Skeletal muscle satellite cell (primary cell): ENCODE measurements around the gene NOC2L.

Experiments
- H3K27me3 ChIP-seq: 2 replicates; pipeline ENCODE4 v1.7.0; 2013; ENCODE audit warnings: low read length; ENCODE audit not compliant: control insufficient read depth, insufficient read depth
- H3K36me3 ChIP-seq: 2 replicates; pipeline ENCODE4 v1.7.0; 2013; ENCODE audit warnings: mild to moderate bottlenecking, control low read depth, low read length; ENCODE audit not compliant: insufficient read depth
- H3K4me1 ChIP-seq: 2 replicates; pipeline ENCODE4 v1.7.0; 2013; ENCODE audit warnings: low read length; ENCODE audit not compliant: control insufficient read depth, insufficient read depth
- H3K4me2 ChIP-seq: 2 replicates; pipeline ENCODE4 v1.7.0; 2013; ENCODE audit warnings: mild to moderate bottlenecking, low read length
- H3K4me3 ChIP-seq: 2 replicates; pipeline ENCODE4 v1.7.0; 2013; ENCODE audit warnings: low read length
- H3K9ac ChIP-seq: 2 replicates; pipeline ENCODE4 v1.7.0; 2013; ENCODE audit warnings: mild to moderate bottlenecking, low read depth, low read length, moderate library complexity
- H3K9me3 ChIP-seq: replicated peaks from 2 replicates; pipeline ENCODE4 v1.7.0; 2013; ENCODE audit warnings: mild to moderate bottlenecking, control low read depth, low read length

The NOC2L gene

DNA sequence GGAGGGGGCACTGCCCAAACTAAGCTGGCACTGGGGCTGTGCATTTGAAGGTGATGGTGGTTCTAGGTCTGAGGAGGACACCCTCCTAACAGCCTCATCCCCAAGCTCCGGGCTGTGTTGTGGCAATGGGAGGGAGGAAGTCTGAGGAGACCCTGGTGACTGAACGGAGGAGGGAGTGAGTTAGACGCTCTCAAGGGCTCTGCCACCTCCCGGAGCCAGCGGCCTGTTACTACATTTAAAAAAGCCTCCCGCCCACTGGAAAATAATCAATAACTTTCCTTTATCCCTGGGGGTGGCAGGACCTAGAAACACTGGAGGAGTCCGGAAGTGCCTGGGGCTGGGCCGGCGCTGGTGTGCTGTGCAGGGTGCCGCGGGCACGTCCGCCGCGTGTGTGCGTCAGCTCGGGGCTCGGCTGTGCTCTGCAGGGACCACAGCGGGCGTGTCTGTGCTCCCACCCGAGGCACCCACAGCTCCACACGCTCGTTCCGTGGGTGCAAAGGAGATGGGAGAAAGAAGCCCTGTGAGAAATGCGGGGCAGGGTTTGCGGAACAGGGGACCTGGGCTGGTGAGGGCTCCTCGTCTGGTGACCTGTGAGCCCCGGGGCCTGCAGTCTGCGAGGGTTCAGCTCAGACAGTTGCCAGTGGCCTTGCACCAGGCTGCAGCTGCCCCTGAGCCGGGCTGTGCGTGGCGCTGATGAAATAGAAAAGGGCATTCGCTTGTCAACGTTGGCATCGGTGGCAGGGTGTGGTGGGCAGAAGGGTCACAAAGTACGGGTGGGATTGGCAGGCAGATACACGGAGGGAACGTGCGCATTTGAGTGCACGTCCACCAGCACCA, 30.0 kb downstream of the NOC2L start:
- Histone ChIP-seq H3K9me3 (no peaks in the 10 kb centered on the region), H3K27me3 (peaks cover 18% of the 10 kb centered on the region), H3K4me1 (peaks cover 15% of the 10 kb centered on the region), H3K4me2 (no peak overlapping the region), H3K36me3 (peaks cover 7% of the 10 kb centered on the region), H3K9ac (no peak overlapping the region), H3K4me3 (no peak overlapping the region)

DNA sequence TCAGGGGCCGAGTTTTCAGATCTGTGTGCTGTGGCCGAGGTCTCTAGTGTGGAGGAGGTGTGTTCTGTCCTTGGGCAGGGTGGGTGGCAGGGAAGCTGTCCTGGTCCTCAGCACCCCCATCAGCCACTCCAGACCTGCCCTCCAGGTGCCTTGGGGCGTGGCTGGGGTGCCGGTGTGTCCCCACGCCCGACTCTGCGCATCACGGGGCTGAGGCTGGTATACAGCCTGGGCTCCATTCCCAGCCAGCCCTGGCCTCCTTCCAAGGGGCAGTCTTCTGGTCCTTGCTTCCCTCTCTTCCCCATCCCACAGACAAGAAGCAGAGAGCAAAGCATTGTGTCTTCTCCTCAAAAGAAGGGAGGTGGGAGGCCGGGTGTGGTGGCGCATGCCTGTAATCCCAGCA, 31.3 kb downstream of the NOC2L start:
- Histone ChIP-seq H3K4me2 (no peak overlapping the region), H3K36me3 (peaks cover 7% of the 10 kb centered on the region), H3K9me3 (no peaks in the 10 kb centered on the region), H3K4me1 (peaks cover 24% of the 10 kb centered on the region), H3K4me3 (no peak overlapping the region), H3K27me3 (peaks cover 20% of the 10 kb centered on the region), H3K9ac (no peak overlapping the region)

DNA sequence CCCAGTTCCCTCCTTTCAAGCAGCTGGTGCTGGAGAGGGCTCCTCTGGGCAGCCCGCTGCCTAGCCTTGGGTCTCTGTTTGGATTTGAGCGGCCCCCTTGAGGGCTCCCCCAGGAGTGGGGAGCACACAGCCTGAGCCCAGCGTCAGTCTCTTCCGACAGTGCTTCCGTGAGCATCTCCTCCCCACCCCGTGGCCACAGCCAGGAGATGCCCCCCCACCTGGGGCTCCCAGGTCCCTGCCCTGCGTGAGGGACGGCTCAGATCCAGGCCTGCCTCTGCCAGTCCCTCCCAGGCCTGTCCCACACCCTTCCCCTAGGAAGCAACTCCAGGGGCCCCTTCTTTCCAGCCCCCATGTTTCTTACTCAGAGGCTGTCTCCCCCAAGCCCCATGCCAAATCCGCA, 31.8 kb downstream of the NOC2L start:
- Histone ChIP-seq H3K36me3 (peaks cover 7% of the 10 kb centered on the region), H3K4me2 (peak overlapping the region; percentile 82), H3K27me3 (peaks cover 18% of the 10 kb centered on the region), H3K9ac (no peak overlapping the region), H3K9me3 (no peaks in the 10 kb centered on the region), H3K4me1 (peaks cover 24% of the 10 kb centered on the region), H3K4me3 (peak overlapping the region; percentile 77)

DNA sequence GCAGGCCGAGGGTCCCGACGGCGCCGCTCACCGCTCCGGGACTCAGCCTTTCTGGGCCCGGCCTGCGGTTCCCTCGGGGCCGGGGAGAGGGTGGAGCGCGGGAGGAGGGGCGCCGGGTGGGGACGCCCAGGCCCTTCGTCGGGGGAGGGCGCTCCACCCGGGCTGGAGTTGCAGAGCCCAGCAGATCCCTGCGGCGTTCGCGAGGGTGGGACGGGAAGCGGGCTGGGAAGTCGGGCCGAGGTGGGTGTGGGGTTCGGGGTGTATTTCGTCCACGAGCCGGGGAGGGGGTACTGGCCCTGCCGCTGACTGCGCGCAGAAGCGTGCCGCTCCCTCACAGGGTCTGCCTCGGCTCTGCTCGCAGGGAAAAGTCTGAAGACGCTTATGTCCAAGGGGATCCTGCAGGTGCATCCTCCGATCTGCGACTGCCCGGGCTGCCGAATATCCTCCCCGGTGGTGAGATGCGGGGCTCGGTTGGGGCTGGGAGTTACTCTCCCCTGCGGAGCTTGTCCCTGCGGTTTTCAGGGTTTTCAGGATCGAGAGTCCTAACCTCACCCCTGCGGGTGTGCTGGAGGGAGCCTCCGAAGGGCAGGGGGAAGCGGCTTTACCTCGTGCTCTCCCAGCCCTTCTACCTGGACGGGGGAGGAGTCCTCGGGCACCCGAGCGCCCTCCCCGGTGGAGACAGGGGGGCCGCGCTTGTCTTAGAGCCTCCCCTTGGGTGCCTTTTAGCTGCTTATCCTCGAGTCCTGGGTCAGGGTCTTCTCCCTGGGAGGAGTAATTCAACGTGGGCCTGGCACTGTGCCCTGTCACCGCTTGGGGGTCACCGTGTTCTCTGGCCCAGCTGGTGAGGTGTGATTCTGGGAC, 33.3 kb downstream of the NOC2L start:
- peak overlapping the region; percentile 82 for H3K4me2 ChIP-seq
- no peaks in the 10 kb centered on the region for H3K9me3 ChIP-seq
- peak overlapping the region; percentile 77 for H3K4me3 ChIP-seq
- peaks cover 7% of the 10 kb centered on the region for H3K36me3 ChIP-seq
- H3K4me1 ChIP-seq, result peaks cover 34% of the 10 kb centered on the region
- H3K9ac ChIP-seq, result peak overlapping the region; percentile 18
- peaks cover 18% of the 10 kb centered on the region for H3K27me3 ChIP-seq

DNA sequence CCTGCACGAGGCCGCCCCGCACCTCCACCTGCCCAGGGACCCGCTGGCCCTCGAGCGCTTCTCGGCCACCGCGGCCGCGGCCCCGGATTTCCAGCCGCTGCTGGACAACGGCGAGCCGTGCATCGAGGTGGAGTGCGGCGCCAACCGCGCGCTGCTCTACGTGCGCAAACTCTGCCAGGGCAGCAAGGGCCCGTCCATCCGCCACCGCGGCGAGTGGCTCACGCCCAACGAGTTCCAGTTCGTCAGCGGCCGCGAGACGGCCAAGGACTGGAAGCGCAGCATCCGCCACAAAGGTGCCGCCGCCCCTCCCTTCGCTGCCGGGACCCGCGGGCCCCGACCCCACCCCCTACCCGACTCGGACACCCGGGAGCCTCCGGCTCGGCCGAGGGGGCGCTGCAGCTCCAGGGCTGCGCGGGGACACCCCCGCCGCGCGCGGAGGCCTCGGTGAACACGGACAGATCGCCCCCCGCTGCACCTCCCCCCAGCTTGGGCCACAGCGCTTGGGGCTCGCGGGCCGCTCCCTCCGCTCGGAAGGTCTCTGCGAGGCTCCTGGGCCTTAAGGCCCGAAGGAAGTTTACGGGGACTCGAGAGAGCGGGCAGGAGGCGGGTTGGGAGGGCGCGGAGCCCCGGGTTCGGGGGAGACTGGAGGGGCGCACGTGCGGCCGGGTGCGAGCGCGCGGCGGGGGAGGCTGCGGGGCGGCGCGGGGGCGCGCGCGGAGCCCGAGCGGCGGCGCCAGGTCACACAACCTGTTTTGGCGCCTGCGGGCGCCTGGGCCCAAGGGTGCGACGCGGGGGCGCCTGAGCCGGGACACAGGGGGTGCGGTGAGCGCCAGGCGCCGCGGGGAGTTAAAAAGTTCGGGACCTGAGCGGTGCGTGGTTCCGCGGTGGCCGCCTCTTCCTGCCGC, 34.1 kb downstream of the NOC2L start:
- H3K9ac ChIP-seq, result peak overlapping the region; percentile 41
- peaks cover 21% of the 10 kb centered on the region for H3K27me3 ChIP-seq
- H3K36me3 ChIP-seq, result no peaks in the 10 kb centered on the region
- peaks cover 39% of the 10 kb centered on the region for H3K4me1 ChIP-seq
- H3K4me3 ChIP-seq, result peak overlapping the region; percentile 77
- H3K4me2 ChIP-seq, result peak overlapping the region; percentile 82
- H3K9me3 ChIP-seq, result no peaks in the 10 kb centered on the region

DNA sequence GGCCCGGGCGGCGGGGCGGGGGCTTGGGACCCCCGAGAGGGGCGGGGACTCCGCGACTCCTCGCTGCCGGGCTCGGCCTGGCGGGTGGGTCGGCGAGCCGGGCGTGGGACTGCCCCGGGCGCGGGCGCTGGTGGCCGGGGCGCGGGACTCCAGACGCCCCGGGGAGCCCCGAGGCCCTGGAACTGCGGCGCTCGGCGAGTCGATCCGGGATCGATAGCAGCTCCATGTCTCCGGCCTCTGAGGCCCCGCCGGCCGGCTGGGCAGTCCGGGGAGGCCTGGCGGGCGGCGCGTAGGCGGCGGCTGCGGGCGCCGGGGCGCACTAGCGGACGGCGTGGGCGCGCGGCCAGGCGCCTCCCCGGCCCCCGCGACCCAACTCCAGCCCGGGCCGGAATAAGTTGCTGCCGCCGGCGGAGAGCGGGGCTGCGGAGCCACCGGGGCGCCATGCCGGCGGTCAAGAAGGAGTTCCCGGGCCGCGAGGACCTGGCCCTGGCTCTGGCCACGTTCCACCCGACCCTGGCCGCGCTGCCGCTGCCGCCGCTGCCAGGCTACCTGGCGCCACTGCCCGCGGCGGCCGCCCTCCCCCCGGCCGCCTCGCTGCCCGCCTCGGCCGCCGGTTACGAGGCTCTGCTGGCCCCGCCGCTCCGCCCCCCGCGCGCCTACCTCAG, 34.9 kb downstream of the NOC2L start:
- H3K4me1 ChIP-seq, result peaks cover 39% of the 10 kb centered on the region
- peak overlapping the region; percentile 77 for H3K4me3 ChIP-seq
- peak overlapping the region; percentile 41 for H3K9ac ChIP-seq
- no peaks in the 10 kb centered on the region for H3K36me3 ChIP-seq
- peaks cover 27% of the 10 kb centered on the region for H3K27me3 ChIP-seq
- no peaks in the 10 kb centered on the region for H3K9me3 ChIP-seq
- H3K4me2 ChIP-seq, result peak overlapping the region; percentile 82

DNA sequence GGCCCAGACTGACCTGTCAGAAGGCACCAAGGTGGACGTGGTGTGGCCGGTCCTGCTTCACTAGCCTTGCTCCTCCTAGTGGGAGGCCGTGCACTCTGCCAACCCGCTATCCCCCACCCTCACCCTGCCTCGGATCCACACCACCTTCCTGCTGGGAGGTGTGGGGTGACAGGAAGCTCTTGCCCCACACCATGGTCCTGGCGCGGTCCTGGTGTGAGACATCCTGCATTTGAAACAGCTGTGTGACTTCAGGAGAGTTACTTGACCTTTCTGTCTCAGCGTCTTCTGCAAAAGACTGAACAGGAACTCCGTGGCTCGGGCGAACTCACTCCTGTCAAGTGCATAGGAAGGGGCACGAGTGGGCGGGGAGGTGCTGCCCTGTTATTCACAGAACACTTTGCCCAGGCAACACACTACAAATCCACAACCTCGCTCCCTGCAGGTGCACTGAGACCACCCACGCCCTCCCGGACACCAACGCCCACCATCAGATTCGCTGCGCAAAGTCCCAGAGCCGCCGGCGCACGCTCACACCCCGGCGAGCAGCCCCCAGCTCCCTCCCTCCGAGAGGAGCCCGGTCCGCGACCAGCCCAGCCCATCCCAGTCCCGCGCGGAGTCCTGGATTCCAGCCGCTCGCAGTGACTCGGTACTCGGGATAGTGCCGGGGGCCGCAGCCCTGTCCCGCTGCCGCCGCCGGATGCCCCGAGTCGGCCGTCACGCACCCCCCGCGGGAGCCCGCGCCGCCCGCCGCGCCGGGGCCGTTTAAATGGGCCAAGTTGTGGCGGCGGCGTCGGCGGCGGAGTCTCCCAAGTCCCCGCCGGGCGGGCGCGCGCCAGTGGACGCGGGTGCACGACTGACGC, 35.7 kb downstream of the NOC2L start, which contains the start of gene SAMD11:
Gene SAMD11, plus strand, starts transcription at position 793 of the 860 bp plus-strand sequence. CDS start 509 bp downstream, outside the sequence.
- Histone ChIP-seq H3K27me3 (peaks cover 28% of the 10 kb centered on the region), H3K9me3 (no peaks in the 10 kb centered on the region), H3K4me3 (peak within 1 kb of the TSS; percentile 77), H3K4me2 (peak within 1 kb of the TSS; percentile 82), H3K4me1 (peaks cover 39% of the 10 kb centered on the region), H3K9ac (peak within 1 kb of the TSS; percentile 41), H3K36me3 (no peaks in the 10 kb centered on the region)

DNA sequence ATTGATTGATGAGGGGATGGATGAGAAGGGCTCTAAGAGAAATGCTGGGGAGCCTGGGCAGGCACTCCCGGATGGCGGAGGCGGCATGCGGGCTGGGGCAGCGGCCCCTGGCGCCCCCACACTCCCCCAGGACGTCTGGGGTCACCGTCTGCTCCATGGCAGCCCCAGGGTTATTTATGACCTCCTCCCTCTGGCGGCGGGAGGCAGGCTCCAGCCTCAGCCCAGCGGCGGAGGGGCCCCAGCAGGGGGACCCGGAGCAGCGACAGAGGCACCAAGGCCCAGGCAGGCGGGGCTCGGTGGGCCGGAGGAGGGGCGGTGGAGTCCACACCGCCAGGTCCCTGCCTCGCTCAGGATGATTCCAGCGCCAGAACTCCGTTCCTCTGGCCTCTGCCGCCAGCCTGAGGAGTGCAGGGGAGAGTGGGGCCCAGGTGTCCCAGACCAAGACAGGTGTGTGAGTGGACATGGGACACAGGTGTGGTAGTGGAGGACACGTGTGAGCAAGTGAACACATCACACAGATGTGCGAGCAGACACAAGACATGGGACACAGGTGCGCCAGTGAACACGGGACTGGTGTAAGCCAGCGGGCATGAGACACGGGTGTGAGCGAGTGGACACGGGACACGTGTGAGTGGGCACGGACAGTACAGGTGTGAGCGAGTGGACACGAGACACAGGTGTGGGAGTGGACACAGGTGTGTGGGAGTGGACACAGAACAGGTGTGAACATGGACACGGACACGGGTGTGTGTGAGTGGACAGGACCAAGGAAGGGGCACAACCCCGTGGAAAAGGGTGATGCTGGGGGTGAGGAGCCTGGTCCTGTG, 37.8 kb downstream of the NOC2L start:
- Histone ChIP-seq H3K9me3 (no peaks in the 10 kb centered on the region), H3K36me3 (no peaks in the 10 kb centered on the region), H3K27me3 (peaks cover 31% of the 10 kb centered on the region), H3K4me3 (peak overlapping the region; percentile 40), H3K4me2 (peak overlapping the region; percentile 66), H3K4me1 (peaks cover 43% of the 10 kb centered on the region), H3K9ac (no peak overlapping the region)

DNA sequence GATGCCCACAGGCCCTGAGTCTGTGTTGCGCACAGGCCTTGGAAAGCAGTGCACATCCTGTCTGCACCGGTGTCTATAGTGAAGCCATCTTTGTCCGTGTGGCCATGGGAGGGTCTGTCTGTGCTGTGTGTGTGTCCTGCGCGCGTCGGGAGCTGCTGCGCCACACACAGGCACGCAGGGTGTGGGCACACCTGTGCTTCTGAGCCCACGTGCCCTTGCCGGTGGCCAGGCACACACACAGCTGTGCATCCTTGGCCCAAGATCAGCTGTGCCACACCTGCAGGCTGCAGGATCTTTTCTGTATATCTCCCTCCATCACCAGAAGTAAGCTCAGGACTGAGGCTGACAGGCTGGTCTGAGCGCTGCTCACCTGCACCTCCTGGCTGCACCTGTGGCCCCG, 38.5 kb downstream of the NOC2L start:
- Histone ChIP-seq H3K27me3 (peaks cover 32% of the 10 kb centered on the region), H3K36me3 (no peaks in the 10 kb centered on the region), H3K9me3 (no peaks in the 10 kb centered on the region), H3K4me3 (no peak overlapping the region), H3K4me1 (peaks cover 38% of the 10 kb centered on the region), H3K4me2 (peak overlapping the region; percentile 66), H3K9ac (no peak overlapping the region)
